AG04450 (cell line): ENCODE results near the gene DUSP5. TPM values are rescaled to one million over a fixed set of nuclear protein-coding genes. Genes with fewer than 3 reads are reported as not detected.

ENCODE experiments used
- CTCF ChIA-PET: fragments of 300-600, 350-600 bp; formaldehyde crosslinking; extraction: SDS; loops from one replicate; lab custom pipeline; 2022; ENCODE audit warnings: antibody characterized with exemption, inconsistent platforms; lab: Charles Lee
- POLR2A ChIA-PET: fragments of 350-600 bp; formaldehyde crosslinking; extraction: SDS; loops from one replicate; lab custom pipeline; 2021; ENCODE audit warnings: antibody characterized with exemption, inconsistent platforms; lab: Yijun Ruan, JAX
- DNase-seq: peaks from one replicate; pipeline ENCODE4 v3.0.0-alpha.2; 2011; ENCODE audit warnings: low read depth, low spot score
- H3K27ac ChIP-seq: one replicate; pipeline ENCODE4 v1.5.1; 2012; ENCODE audit warnings: low read depth, low read length, control low read depth
- H3K27me3 ChIP-seq: one replicate; pipeline ENCODE4 v1.6.0; 2012; ENCODE audit warnings: low read length; ENCODE audit not compliant: control insufficient read depth, insufficient read depth
- H3K4me3 ChIP-seq: 2 replicates; pipeline ENCODE4 v1.5.1; 2011; ENCODE audit warnings: mild to moderate bottlenecking, low read depth, low read length, control low read depth
- H3K9me3 ChIP-seq: 2 replicates; pipeline ENCODE4 v1.5.1; 2012; ENCODE audit warnings: low read length; ENCODE audit not compliant: control insufficient read depth, insufficient read depth
- polyA plus RNA-seq: library from polyadenylated mRNA; depleted of rRNA; stranded (reverse); fragments of >200 nt; gene quantifications from 2 replicates; pipeline ENCODE4 v1.2.3, GENCODE V29; 2011
- TF ChIP-seq, protein P1 (sequence below): IDR thresholded peaks from 2 replicates; pipeline ENCODE4 v1.5.1; 2011; ENCODE audit warnings: low read depth, low read length, control low read depth, inconsistent platforms

DUSP5 gene
- polyA plus RNA-seq, 1 experiment = 35.7 TPM

DNA sequence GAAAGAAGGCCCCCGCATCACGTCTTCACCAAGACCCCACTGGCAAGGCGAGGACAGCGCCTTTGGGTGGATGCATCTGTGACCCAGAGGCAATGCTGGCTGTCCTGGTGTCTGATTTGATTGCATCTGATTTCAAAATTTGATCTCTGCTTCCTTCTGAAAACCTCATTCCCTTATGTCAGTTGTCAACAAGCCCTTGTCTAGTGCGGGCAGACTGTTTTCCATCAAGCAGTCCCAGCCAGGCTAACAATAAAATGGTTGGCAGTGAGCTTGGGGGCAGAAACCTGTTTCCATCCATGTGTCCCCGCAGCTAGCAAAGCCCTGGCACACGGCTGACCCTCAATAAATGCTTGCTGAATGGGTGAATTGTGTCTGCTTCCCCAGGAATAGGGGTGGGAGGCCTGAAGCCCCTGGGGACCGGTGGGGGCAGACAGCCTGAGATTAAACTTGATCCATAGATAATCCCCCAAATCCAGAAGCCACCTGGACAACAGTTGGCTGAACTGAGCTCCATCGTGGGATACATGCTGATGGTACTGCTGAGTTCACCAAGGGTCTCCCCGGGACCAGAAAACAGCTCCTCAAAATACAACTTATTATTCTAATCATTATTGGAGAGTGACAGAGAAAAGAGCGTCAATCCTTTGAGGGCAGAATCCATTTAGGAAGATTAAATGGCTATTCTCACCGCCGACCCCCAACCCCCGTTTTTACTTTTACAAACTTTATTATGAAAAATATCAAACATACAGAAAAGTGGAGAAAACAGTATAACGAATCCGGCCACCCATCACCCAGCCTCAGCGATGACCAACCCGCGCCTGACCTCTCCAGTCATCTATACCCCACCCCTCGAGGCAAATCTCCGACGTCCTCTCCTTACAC is 912 bp upstream of the DUSP5 start:
- Histone ChIP-seq H3K9me3 (peaks cover 4% of the 10 kb centered on the region; the same call in 1 of the 2 replicates), H3K27ac (peak overlapping the region; percentile 87), H3K27me3 (no peaks in the 10 kb centered on the region), H3K4me3 (peak overlapping the region; percentile 81)
- ChIA-PET CTCF (interaction anchor here (0.6 to 1.2 kb wide), 3 partner anchors 144 to 191 kb away, joined by 3 to 4 read pairs (median 4); no protein-coding TSS in a partner anchor), POLR2A (interaction anchor here (0.5 to 2.0 kb wide), 8 partner anchors 9 to 160 kb away, joined by 3 to 7 read pairs (median 4); no protein-coding TSS in a partner anchor)
- TF ChIP-seq, protein P1, sequence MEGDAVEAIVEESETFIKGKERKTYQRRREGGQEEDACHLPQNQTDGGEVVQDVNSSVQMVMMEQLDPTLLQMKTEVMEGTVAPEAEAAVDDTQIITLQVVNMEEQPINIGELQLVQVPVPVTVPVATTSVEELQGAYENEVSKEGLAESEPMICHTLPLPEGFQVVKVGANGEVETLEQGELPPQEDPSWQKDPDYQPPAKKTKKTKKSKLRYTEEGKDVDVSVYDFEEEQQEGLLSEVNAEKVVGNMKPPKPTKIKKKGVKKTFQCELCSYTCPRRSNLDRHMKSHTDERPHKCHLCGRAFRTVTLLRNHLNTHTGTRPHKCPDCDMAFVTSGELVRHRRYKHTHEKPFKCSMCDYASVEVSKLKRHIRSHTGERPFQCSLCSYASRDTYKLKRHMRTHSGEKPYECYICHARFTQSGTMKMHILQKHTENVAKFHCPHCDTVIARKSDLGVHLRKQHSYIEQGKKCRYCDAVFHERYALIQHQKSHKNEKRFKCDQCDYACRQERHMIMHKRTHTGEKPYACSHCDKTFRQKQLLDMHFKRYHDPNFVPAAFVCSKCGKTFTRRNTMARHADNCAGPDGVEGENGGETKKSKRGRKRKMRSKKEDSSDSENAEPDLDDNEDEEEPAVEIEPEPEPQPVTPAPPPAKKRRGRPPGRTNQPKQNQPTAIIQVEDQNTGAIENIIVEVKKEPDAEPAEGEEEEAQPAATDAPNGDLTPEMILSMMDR = no peak
- DNase-seq = no peak

- H3K27me3 ChIP-seq = no peaks in the 10 kb centered on the region
- no peak for DNase-seq
- CTCF ChIA-PET = interaction anchor here (0.8 to 3.8 kb wide), 4 partner anchors 48 to 191 kb away, joined by 3 to 29 read pairs (median 12); no protein-coding TSS in a partner anchor
- H3K27ac ChIP-seq = peak overlapping the region; percentile 70
- H3K9me3 ChIP-seq = peaks cover 4% of the 10 kb centered on the region; the same call in 1 of the 2 replicates
- POLR2A ChIA-PET = interaction anchor here (0.6 to 1.5 kb wide), 7 partner anchors 14 to 145 kb away, joined by 3 to 9 read pairs (median 5); no protein-coding TSS in a partner anchor
- TF ChIP-seq, protein P1 = no peak
- peak overlapping the region; percentile 86 for H3K4me3 ChIP-seq
Observed at GRCh38 chr10:110498087-110498981, 627 bp downstream of the DUSP5 start.

DNA sequence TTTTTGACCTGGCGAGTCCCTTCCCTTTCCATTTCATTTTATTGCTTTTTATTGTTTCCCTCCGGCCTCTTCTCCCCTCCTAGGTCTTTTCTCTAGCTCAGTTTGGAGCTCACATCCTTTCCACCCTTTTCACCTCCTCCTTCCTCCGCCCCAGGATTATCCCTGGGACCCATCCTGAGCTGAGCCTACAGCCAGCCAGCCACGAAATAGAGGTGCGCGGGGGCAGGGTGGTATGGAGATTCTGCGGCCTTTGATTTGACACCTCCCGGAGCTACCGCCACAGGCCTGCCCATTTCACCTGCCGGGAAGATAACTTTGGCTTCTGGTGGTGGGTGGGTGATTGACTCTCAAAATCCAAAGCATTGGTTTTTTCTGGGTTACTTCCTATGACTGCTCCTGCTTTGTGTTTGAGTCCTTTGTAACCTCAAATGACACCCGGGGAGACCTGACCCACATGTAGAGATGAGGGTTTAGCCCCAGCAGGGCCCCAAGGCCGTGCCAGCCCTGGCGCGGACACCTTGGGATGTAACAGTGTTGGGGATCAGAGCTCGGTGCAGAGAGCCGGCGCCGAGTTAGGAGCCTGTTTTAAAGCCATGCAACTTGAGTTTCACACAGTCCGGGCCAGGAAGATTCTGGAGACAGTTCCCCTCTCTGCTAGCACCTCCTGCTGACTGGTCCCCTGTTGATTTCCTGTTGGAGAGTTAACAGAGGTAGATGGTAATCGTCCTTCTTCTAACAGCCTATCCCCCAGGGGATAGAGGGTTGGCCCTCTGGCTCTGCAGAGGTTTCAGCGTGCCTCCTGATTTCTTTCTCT is 1.5 kb downstream of the DUSP5 start:
- CTCF ChIA-PET = interaction anchor here (0.7 to 3.8 kb wide), 6 partner anchors 46 to 192 kb away, joined by 3 to 29 read pairs (median 5); no protein-coding TSS in a partner anchor
- TF ChIP-seq, protein P1 = peak; percentile 56
- POLR2A ChIA-PET = interaction anchor here (0.5 to 2.1 kb wide), 8 partner anchors 13 to 146 kb away, joined by 3 to 9 read pairs (median 5); no protein-coding TSS in a partner anchor
- peak overlapping the region; percentile 86 for H3K4me3 ChIP-seq
- peak; percentile 44 for DNase-seq
- H3K27me3 ChIP-seq = no peaks in the 10 kb centered on the region
- peak overlapping the region; percentile 70 for H3K27ac ChIP-seq
- peaks cover 4% of the 10 kb centered on the region; the same call in 1 of the 2 replicates for H3K9me3 ChIP-seq

GRCh38 chr10:110499796-110500514 is 2.2 kb downstream of the DUSP5 start:
- TF ChIP-seq, protein P1 = no peak
- no peak for DNase-seq
- H3K4me3 ChIP-seq = peak overlapping the region; percentile 86
- no peaks in the 10 kb centered on the region for H3K27me3 ChIP-seq
- peak overlapping the region; percentile 91 for H3K27ac ChIP-seq
- H3K9me3 ChIP-seq = peaks cover 4% of the 10 kb centered on the region; the same call in 1 of the 2 replicates
- CTCF ChIA-PET = interaction anchor here (0.7 to 3.8 kb wide), 5 partner anchors 46 to 193 kb away, joined by 4 to 29 read pairs (median 4); no protein-coding TSS in a partner anchor
- POLR2A ChIA-PET = interaction anchor here (0.5 to 2.1 kb wide), 9 partner anchors 12 to 147 kb away, joined by 3 to 9 read pairs (median 5); no protein-coding TSS in a partner anchor
